HG02943 (cell line): Measurements from ENCODE around the gene TMEM239.
"Not testable (repeated sequence)": the region's sequence is repeated elsewhere in the genome, so short reads cannot be mapped to it uniquely, and the experiment has no call there.

Source experiments
- ATAC-seq: cut with Tn5 transposase; IDR thresholded peaks from one replicate; pipeline ENCODE4 v1.9.1; 2021; ENCODE audit warnings: mild to moderate bottlenecking, low read depth, moderate library complexity; ENCODE audit not compliant: unreplicated experiment

The TMEM239 gene

GRCh38 chr20:2816030-2816582, at the start of gene TMEM239:
Gene TMEM239 (plus strand): TSS chr20:2816364. CDS start chr20:2816555, 191 bp downstream.
- no peak for ATAC-seq

- ATAC-seq: no peak
Measured at GRCh38 chr20:2767768-2768631, 48.2 kb upstream of the TMEM239 start.

- ATAC-seq: no peak
Measured at GRCh38 chr20:2768632-2769015, 47.5 kb upstream of the TMEM239 start.

GRCh38 chr20:2770091-2770490, 46.1 kb upstream of the TMEM239 start:
- ATAC-seq: not testable (repeated sequence)

GRCh38 chr20:2771631-2772080, 44.5 kb upstream of the TMEM239 start:
- ATAC-seq: no peak

- ATAC-seq: no peak
Measured at GRCh38 chr20:2773812-2774211, 42.4 kb upstream of the TMEM239 start.

GRCh38 chr20:2775139-2775538, 41.0 kb upstream of the TMEM239 start:
- ATAC-seq: no peak

GRCh38 chr20:2778602-2779321, 37.4 kb upstream of the TMEM239 start:
- ATAC-seq: no peak

GRCh38 chr20:2780948-2781347, 35.2 kb upstream of the TMEM239 start:
- ATAC-seq: no peak

- no peak for ATAC-seq
Measured at GRCh38 chr20:2783908-2784566, 32.1 kb upstream of the TMEM239 start.

- no peak for ATAC-seq
Measured at GRCh38 chr20:2793471-2793870, 22.7 kb upstream of the TMEM239 start.

- no peak for ATAC-seq
Measured at GRCh38 chr20:2794202-2794748, 21.9 kb upstream of the TMEM239 start.

- ATAC-seq: no peak
Measured at GRCh38 chr20:2794866-2795447, 21.2 kb upstream of the TMEM239 start.

- no peak for ATAC-seq
Measured at GRCh38 chr20:2795451-2795850, 20.7 kb upstream of the TMEM239 start.

- no peak for ATAC-seq
Measured at GRCh38 chr20:2796011-2796660, 20.0 kb upstream of the TMEM239 start.

- no peak for ATAC-seq
Measured at GRCh38 chr20:2797136-2797983, 18.8 kb upstream of the TMEM239 start.

GRCh38 chr20:2798095-2798805, 17.9 kb upstream of the TMEM239 start:
- no peak for ATAC-seq

GRCh38 chr20:2798814-2799213, 17.4 kb upstream of the TMEM239 start:
- ATAC-seq: no peak
